Body of pancreas (tissue), 4 donors: Measurements from ENCODE around the gene P2RY6.

ENCODE experiments used
- POLR2A ChIP-seq, 3 donors: fragments of 450-650 bp; IDR thresholded peaks; one replicate each; pipeline ENCODE4 v1.6.1; 2016; ENCODE audit warnings: antibody characterized with exemption in 3 of 3, mild to moderate bottlenecking in 2 of 3
- TF ChIP-seq, protein P1 (sequence below), 7 experiments: fragments of 450-650 bp in 4 of 7; fragments of 200-600 bp in 3 of 7; sonication (generic) in 3 of 7; IDR thresholded peaks; one replicate each; pipeline ENCODE4 v1.5.1; 2016 to 2019; ENCODE audit warnings: antibody characterized with exemption in 7 of 7

DNA sequence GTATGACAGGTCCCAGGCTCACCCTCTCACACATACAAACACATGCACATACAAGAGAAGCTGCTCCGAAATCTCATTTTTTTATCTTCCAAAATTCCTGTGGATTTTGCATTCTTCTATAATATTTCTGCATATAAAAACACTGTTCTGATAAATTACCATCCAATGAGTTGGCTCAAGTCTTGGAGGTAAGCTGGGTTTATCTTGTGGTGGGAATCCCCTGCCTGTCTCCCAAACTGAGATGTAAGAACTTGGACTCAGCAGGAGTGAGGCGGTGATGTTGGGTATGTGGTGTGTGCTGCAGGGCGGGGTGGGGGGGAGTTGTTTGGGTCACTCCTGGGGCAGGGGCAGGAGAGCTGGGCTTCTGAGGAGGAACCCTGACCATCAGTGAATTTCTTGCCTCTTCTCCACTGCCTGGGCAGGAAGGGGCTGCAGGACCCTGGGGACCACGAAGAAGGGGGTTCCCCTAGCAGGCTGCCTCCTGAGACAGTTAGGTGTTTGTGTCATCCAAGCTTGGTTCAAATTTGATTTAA is 6.8 kb upstream of the P2RY6 start:
- TF ChIP-seq, protein P1, sequence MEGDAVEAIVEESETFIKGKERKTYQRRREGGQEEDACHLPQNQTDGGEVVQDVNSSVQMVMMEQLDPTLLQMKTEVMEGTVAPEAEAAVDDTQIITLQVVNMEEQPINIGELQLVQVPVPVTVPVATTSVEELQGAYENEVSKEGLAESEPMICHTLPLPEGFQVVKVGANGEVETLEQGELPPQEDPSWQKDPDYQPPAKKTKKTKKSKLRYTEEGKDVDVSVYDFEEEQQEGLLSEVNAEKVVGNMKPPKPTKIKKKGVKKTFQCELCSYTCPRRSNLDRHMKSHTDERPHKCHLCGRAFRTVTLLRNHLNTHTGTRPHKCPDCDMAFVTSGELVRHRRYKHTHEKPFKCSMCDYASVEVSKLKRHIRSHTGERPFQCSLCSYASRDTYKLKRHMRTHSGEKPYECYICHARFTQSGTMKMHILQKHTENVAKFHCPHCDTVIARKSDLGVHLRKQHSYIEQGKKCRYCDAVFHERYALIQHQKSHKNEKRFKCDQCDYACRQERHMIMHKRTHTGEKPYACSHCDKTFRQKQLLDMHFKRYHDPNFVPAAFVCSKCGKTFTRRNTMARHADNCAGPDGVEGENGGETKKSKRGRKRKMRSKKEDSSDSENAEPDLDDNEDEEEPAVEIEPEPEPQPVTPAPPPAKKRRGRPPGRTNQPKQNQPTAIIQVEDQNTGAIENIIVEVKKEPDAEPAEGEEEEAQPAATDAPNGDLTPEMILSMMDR (IDR thresholded peaks at IDR 0.05), result no peak
- TF ChIP-seq POLR2A (IDR thresholded peaks at IDR 0.05), result no peak
